T-helper 2 cell (primary cell): Measurements from ENCODE around the gene SLC35F1.
"Not testable (repeated sequence)": the region's sequence is repeated elsewhere in the genome, so short reads cannot be mapped to it uniquely, and the experiment has no call there.

Source experiments
- DNase-seq, 5 experiments: peaks; one replicate each; pipeline versions ENCODE4 v3.0.0 to v3.0.0-alpha.2; 2012 to 2022
- total RNA-seq, 2 donors: gene quantifications; one replicate each; lab custom pipeline; 2026; lab: John Stamatoyannopoulos, UW

The SLC35F1 gene
- 0 to 0.31 reads per million in 2 donors for total RNA-seq

- peak in 1 of 5 experiments; percentile 22 for DNase-seq
These were observed at the start of gene SLC35F1 for GRCh38 chr6:117906958-117907600. TSS of gene SLC35F1 (plus strand) at chr6:117907264.

GRCh38 chr6:117858601-117859000 is 48.5 kb upstream of the SLC35F1 start:
- not testable (repeated sequence) for DNase-seq

GRCh38 chr6:117861545-117861944 is 45.5 kb upstream of the SLC35F1 start:
- no peak for DNase-seq

DNA sequence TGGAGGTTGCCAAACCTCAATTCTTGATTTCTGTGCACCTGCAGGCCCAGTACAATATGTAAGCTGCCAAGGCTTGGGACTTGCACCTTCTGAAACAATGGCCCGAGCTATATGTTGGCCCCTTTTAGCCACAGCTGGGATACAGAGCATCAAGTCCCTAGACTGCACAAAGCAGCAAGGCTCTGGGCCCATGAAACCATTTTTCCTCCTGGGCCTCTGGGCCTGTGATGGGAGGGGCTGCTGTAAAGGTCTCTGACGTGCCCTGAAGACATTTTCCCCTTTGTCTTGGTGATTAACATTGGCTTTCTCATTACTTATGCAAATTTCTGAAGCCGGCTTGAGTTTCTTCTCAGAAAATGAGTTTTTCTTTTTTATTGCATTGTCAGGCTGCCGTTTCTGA is 40.5 kb upstream of the SLC35F1 start:
- DNase-seq = no peak

DNA sequence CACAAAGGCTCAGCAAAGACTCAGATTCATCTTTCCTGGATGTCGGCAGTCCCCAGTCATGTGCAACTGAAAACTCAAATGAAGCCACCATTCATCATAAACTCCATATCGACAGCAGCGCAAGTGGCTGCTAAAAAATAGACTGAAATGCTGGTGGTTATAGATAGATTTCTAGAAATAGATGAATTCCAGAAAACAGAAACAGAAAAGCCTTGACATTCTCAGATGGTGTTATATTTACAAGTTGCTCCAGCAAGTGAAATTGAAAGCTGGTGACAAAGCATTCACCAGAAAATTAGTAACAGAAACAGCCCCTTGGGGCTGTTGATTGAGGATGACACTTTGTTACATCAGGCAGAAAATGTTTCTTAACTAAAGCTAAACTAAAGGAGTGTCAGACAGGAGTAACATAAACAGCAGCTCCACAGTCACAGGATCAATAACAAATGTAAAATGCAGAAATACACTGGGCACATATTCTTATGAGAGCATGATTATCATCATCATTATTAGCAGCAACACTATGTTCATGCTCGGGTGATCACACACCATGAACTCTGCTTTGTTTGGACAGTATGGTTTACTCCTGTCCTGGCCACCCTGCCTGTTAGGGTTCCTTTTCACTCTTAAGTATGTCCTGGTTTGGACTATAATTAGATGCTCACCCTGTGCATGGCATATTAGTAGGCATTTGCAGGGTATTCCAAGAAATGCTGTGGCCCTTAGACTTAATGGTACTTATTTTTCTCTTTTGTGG is 36.4 kb upstream of the SLC35F1 start:
- DNase-seq = no peak

GRCh38 chr6:117880824-117881223 is 26.2 kb upstream of the SLC35F1 start:
- DNase-seq = no peak

- no peak for DNase-seq
These were observed 16.9 kb upstream of the SLC35F1 start for GRCh38 chr6:117890172-117890571.

DNA sequence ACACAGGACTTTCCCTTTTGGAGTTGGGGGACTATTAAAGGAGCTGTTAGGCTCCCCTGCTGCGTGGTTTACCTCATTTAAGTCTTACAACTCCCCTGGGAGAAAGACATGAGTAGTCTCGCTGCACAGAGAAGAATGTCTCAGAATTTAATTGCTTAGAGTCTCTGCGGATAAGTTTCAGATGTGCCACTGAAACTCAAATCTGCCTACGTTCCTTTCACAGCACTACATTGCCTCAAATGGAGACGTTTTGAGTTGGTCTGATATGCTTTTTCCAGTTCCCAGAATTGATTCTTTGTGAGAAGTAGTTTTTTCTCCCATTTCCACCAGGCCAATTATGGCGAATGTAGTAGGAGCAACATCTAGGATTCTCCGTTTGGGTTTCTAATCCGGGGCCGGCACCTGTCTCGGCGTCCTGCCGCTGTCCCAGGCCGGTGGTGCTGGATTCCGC is 532 bp upstream of the SLC35F1 start:
- DNase-seq = no peak

GRCh38 chr6:117907601-117908245 is 659 bp downstream of the SLC35F1 start:
- DNase-seq = no peak

GRCh38 chr6:117908246-117909068 is 1.4 kb downstream of the SLC35F1 start:
- DNase-seq = no peak

DNA sequence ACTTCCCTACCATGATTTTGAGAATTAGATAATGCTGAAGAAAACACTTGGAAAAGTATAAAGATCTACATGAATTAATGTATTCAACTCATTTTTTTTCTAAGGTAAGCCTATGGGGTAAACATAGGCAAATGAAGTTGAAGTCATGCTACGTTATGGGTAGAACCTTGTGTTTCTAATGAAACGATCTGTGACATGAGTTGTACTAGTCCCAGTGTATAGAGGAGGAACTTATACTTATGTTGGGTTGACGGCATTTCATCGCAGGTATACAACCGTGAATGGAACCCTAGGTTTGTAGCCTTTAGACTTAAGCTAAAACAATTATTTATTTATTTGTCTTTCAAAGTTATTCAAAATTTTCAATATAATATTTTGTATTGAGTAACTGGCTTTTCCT is 2.6 kb downstream of the SLC35F1 start:
- DNase-seq = no peak

- no peak for DNase-seq
These were observed 3.5 kb downstream of the SLC35F1 start for GRCh38 chr6:117910549-117910948.

- DNase-seq = no peak
These were observed 4.1 kb downstream of the SLC35F1 start for GRCh38 chr6:117911150-117911549.

DNA sequence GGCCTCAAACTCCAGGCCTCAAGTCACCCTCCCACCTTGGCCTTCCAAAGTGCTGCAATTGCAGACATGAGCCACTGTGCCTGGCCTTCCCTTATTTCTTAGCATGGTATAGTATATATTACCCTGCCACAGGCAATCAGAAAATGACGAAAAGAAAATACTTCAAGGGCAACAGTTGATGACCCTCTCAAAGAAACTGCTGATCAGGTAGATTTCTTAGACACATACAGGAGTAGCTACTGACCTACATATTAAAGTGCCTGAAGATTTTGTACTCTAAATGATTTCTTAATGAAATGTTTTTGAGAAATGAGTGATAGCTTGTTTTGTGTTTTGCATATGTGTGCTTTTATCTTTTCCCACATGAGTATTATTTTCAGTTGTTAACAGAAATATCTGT is 4.6 kb downstream of the SLC35F1 start:
- DNase-seq = no peak

DNA sequence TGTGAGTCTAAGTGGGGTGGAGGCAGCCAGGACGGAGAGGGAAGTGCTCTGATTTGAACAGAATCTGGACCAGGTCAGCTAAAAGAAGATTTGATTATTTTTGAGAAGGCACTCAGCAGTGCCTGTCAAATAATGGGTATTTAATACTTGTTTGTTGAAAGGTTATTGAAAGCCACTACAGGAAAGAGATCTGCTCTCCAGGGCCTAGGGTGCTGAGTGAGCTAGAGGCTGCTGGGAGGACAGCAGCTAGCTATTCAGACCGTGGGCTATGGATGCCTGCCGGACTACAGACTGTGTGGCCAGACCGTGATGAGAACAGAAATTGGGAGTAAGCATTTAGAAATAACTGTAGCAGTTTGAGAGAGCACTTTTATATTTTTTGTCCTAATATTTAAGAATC is 8.8 kb downstream of the SLC35F1 start:
- no peak for DNase-seq

DNA sequence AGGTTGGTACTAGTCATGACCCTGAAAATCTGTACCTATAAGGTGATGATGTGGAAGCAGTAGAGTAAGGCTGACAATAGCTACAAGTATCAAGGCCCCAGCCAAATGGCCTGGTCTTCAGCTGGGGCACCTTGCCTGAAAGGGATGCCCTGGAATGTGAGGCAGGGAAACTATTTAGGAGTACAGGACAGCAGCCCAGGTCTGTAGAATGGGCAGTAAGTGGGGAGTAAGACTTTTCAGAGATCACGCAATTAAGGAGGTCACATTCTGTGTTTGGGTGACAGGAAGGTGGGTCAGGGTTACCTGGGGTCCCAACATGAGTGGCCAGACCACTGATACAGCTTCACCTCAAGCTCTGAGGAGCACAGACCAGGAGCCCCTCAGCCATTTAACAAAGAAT is 9.4 kb downstream of the SLC35F1 start:
- DNase-seq = no peak

DNA sequence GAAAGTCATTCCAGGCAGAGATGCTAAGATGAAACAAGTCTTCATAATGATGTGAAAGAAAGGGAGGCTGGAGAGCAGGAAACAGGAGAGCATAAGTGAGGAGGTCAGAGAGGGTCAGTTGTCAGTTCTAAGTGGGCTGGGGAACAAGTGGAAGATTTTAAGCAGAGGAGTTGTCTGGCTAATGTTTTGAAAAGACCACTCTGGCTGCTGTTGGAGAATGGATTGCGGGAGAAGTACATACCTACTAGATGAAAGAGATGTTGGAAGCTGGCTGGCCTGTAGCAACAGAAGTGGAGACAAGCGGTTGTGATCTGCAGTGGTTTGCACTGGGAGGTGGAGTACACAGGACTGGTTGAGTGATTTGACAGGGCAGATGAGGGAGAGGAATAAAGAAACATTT is 10.1 kb downstream of the SLC35F1 start:
- DNase-seq = no peak

DNA sequence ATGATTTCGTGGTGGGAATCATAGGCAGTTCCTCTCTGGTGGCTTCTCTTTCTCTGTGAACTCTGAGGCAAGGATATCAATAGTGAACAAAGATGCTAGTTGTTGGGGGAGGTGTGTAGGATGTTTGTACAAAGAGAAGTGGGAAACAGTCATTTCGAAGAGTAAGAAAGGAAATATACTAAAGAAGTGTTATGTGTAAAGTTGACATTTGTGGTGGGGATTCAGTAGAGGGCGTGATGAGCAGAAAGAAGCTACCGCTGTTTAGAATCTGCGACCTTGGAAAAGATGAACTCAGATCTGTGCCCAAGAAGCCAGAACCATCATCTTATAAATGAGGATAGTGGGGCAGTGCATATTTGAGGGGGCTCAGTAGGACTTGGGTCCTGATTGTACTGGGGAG is 11.4 kb downstream of the SLC35F1 start:
- DNase-seq = no peak

DNA sequence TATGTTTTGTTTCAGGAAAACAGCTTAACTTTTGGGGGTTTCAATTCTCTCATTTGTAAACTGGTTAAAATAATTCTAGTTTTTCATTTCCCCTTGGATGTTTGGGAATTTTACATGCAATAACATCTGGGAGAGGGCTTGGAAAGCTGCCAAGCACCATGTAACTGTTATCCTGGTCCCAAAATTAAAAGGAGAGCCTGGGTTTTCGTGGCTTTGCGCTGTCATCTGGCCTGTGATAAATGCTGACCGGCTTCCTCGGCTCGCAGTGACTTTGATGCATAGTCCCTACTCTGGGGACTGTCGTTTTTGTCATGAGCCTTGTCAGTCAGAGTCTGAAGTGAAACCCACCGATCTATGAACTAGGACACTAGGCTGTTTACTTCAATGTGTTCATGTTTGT is 12.2 kb downstream of the SLC35F1 start:
- no peak for DNase-seq

DNA sequence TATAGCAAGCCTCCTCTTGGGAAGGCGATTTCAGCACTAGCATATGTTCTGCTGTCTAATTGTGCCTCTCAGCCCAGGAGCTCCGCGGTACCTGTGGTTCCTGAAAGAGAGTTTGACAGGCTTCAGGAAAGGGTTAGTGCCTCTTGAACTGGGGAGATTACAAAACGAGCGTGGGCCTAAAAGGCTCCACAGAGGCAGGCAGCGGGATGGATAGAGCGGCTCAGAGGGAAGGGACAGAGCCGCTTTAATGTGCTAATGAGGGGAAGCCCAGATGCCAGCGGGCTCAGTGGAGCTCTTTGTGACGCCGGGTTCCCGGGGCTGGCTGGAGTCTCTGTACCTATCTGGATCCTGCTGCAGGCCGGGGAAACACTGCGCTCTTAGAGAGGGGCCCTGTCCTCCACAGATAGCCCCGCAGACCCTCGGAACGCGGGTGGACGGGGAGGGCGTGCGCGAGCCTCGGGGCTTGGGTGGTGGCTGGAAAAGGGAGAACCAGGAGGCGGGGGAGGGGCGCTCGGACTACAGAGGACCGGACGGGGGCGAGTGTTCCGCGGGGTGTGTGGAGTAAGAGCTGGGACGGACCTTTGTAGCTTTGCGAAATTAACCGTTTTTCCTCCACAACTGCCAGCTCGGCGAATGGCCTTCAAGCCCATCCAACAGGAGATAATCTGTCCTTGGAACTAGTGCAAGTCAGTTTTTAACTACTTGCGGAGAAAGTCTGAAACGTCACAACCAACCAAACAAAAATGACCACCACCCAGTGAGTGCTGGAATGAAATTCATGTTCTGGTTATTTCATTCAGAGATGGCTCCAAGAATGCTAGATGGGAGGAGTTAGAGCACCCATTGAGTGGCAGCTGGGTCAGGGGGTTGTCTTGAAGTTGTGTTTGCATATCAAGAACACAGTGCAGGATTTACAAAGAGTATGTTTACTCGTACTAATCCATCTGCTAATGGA is 13.0 kb downstream of the SLC35F1 start:
- DNase-seq = no peak

- no peak for DNase-seq
These were observed 17.6 kb downstream of the SLC35F1 start for GRCh38 chr6:117924690-117925089.

DNA sequence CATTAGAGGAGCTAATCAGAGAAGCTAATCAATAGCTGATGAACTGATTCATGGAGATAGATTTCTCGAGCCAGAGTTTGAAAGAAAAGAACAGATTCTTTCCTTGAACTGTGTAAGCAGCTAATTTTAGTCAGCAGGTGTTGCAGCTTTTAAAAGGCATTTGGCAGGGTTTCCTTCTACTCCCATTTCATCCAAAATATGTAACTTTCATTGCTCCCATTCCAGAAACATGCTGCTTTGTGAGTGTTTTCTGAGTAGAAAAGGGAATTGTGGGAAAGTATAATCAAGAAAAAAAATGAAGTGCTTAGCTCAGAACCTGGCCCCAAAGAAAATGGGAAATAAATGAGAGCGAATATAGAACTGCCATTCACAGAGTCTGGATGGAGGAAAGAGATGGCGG is 20.8 kb downstream of the SLC35F1 start:
- DNase-seq = no peak
